ENCODE results near the gene MRPL53. TPM values are rescaled to one million over a fixed set of nuclear protein-coding genes. Genes with fewer than 3 reads are reported as not detected.

The MRPL53 gene
- total and polyA plus RNA-seq, 2 of the 13 experiments (the other 11 are each of a cell fraction or from before 2014, with no cell fraction given): 34.3 to 51.9 TPM

GRCh38 chr2:74482801-74483674 lies 10.6 kb upstream of the MRPL53 start, which contains the start of the genes CCDC142 and TTC31 (continued):
- TF ChIP-seq POLR2G (IDR thresholded peaks at IDR 0.05; ENCODE audit: low read depth, low read length) (peak; percentile 96), FUBP1 (CRISPR knock-in tag; IDR thresholded peaks at IDR 0.05; ENCODE audit: borderline replicate concordance) (no peak), MTA1 (CRISPR knock-in tag; IDR thresholded peaks at IDR 0.05; ENCODE audit: borderline replicate concordance) (no peak; the same call in 1 of the 2 replicates), RXRA (CRISPR knock-in tag; IDR thresholded peaks at IDR 0.05) (peak; percentile 86), NR2C2 (CRISPR knock-in tag; IDR thresholded peaks at IDR 0.05; ENCODE audit: borderline replicate concordance) (peak; percentile 100), ZSCAN31 (CRISPR knock-in tag; IDR thresholded peaks at IDR 0.05; ENCODE audit: low read depth) (peak; percentile 48; the same call in 1 of the 2 replicates), DDIT3 (CRISPR knock-in tag; IDR thresholded peaks at IDR 0.05) (no peak), ZBTB38 (CRISPR knock-in tag; IDR thresholded peaks at IDR 0.05) (no peak; the same call in 1 of the 2 replicates), HDAC6 (IDR thresholded peaks at IDR 0.05; ENCODE audit: low read depth, low read length) (no peak), NFE2L2 (IDR thresholded peaks at IDR 0.05; ENCODE audit: low read length) (0 out of 2 replicates have a peak, but pooled peaks have one; percentile 1), IRF2 (CRISPR knock-in tag; IDR thresholded peaks at IDR 0.05) (peak; percentile 88), SP5 (CRISPR knock-in tag; IDR thresholded peaks at IDR 0.05; ENCODE audit: borderline replicate concordance, low read depth) (peak; percentile 83), ISL2 (CRISPR knock-in tag; IDR thresholded peaks at IDR 0.05) (peak; percentile 50; the same call in 1 of the 2 replicates), HIVEP1 (CRISPR knock-in tag; IDR thresholded peaks at IDR 0.05) (peak; percentile 68), FOXM1 (CRISPR knock-in tag; IDR thresholded peaks at IDR 0.05) (no peak), CENPT (CRISPR knock-in tag; IDR thresholded peaks at IDR 0.05; ENCODE audit: low read depth) (no peak; the same call in 1 of the 2 replicates), KMT2A (CRISPR knock-in tag; IDR thresholded peaks at IDR 0.05) (peak; percentile 87; the same call in 1 of the 2 replicates)
- TF ChIP-seq, protein P1, sequence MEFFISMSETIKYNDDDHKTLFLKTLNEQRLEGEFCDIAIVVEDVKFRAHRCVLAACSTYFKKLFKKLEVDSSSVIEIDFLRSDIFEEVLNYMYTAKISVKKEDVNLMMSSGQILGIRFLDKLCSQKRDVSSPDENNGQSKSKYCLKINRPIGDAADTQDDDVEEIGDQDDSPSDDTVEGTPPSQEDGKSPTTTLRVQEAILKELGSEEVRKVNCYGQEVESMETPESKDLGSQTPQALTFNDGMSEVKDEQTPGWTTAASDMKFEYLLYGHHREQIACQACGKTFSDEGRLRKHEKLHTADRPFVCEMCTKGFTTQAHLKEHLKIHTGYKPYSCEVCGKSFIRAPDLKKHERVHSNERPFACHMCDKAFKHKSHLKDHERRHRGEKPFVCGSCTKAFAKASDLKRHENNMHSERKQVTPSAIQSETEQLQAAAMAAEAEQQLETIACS (CRISPR knock-in tag; IDR thresholded peaks at IDR 0.05): no peak
- TF ChIP-seq, protein P2, sequence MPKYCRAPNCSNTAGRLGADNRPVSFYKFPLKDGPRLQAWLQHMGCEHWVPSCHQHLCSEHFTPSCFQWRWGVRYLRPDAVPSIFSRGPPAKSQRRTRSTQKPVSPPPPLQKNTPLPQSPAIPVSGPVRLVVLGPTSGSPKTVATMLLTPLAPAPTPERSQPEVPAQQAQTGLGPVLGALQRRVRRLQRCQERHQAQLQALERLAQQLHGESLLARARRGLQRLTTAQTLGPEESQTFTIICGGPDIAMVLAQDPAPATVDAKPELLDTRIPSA (CRISPR knock-in tag; IDR thresholded peaks at IDR 0.05; ENCODE audit: borderline replicate concordance): peak; percentile 85; the same call in 1 of the 2 replicates
- TF ChIP-seq, protein P3, sequence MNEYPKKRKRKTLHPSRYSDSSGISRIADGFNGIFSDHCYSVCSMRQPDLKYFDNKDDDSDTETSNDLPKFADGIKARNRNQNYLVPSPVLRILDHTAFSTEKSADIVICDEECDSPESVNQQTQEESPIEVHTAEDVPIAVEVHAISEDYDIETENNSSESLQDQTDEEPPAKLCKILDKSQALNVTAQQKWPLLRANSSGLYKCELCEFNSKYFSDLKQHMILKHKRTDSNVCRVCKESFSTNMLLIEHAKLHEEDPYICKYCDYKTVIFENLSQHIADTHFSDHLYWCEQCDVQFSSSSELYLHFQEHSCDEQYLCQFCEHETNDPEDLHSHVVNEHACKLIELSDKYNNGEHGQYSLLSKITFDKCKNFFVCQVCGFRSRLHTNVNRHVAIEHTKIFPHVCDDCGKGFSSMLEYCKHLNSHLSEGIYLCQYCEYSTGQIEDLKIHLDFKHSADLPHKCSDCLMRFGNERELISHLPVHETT (CRISPR knock-in tag; conservative IDR thresholded peaks at IDR 0.05): peak; percentile 48; the same call in 1 of the 2 replicates
- TF ChIP-seq, protein P4, sequence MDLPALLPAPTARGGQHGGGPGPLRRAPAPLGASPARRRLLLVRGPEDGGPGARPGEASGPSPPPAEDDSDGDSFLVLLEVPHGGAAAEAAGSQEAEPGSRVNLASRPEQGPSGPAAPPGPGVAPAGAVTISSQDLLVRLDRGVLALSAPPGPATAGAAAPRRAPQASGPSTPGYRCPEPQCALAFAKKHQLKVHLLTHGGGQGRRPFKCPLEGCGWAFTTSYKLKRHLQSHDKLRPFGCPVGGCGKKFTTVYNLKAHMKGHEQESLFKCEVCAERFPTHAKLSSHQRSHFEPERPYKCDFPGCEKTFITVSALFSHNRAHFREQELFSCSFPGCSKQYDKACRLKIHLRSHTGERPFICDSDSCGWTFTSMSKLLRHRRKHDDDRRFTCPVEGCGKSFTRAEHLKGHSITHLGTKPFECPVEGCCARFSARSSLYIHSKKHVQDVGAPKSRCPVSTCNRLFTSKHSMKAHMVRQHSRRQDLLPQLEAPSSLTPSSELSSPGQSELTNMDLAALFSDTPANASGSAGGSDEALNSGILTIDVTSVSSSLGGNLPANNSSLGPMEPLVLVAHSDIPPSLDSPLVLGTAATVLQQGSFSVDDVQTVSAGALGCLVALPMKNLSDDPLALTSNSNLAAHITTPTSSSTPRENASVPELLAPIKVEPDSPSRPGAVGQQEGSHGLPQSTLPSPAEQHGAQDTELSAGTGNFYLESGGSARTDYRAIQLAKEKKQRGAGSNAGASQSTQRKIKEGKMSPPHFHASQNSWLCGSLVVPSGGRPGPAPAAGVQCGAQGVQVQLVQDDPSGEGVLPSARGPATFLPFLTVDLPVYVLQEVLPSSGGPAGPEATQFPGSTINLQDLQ (CRISPR knock-in tag; IDR thresholded peaks at IDR 0.05): peak; percentile 46

Data from HepG2 (cell line).